ENCODE data around the gene PNMA6A. TPM values are rescaled to one million over a fixed set of nuclear protein-coding genes. Genes with fewer than 3 reads are reported as not detected.
"Not testable (repeated sequence)": the region's sequence is repeated elsewhere in the genome, so short reads cannot be mapped to it uniquely, and the experiment has no call there.

Gene PNMA6A
- total RNA-seq, 1 donor from 2014 or later = 3.7 TPM

GRCh38 chrX:153073331-153073730 is 1.1 kb downstream of the PNMA6A start:
- not testable (repeated sequence) for H3K4me1 ChIP-seq (ENCODE audit: control insufficient read depth in 3 of 3, insufficient read depth in 3 of 3, low read length in 3 of 3); H3K4me3 ChIP-seq (ENCODE audit: low read length in 3 of 3); H3K27me3 ChIP-seq (ENCODE audit: control insufficient read depth in 3 of 3, insufficient read depth in 3 of 3, low read length in 3 of 3); H3K9me3 ChIP-seq (ENCODE audit: control insufficient read depth in 3 of 3, low read length in 3 of 3); H3K9ac ChIP-seq (ENCODE audit: low read depth in 1 of 3, low read length in 3 of 3); H3K36me3 ChIP-seq (ENCODE audit: control insufficient read depth in 3 of 3, insufficient read depth in 3 of 3, low read length in 3 of 3); H3K27ac ChIP-seq (ENCODE audit: low read depth, low read length)

- Histone ChIP-seq H3K27me3 (ENCODE audit: control insufficient read depth in 3 of 3, insufficient read depth in 3 of 3, low read length in 3 of 3) (no peaks in the 10 kb centered on the region), H3K27ac (ENCODE audit: low read depth, low read length) (no peak overlapping the region), H3K4me1 (ENCODE audit: control insufficient read depth in 3 of 3, insufficient read depth in 3 of 3, low read length in 3 of 3) (no peaks in the 10 kb centered on the region), H3K9me3 (ENCODE audit: control insufficient read depth in 3 of 3, low read length in 3 of 3) (no peaks in the 10 kb centered on the region), H3K36me3 (ENCODE audit: control insufficient read depth in 3 of 3, insufficient read depth in 3 of 3, low read length in 3 of 3) (no peaks in the 10 kb centered on the region), H3K9ac (ENCODE audit: low read depth in 1 of 3, low read length in 3 of 3) (no peak overlapping the region), H3K4me3 (ENCODE audit: low read length in 3 of 3) (no peak overlapping the region)
Measured at GRCh38 chrX:153074262-153074899, 2.1 kb downstream of the PNMA6A start.

GRCh38 chrX:153074935-153075334 is 2.7 kb downstream of the PNMA6A start:
- H3K9me3 ChIP-seq (ENCODE audit: control insufficient read depth in 3 of 3, low read length in 3 of 3) = no peaks in the 10 kb centered on the region
- no peak overlapping the region for H3K27ac ChIP-seq (ENCODE audit: low read depth, low read length)
- no peak overlapping the region for H3K9ac ChIP-seq (ENCODE audit: low read depth in 1 of 3, low read length in 3 of 3)
- H3K4me1 ChIP-seq (ENCODE audit: control insufficient read depth in 3 of 3, insufficient read depth in 3 of 3, low read length in 3 of 3) = no peaks in the 10 kb centered on the region
- H3K27me3 ChIP-seq (ENCODE audit: control insufficient read depth in 3 of 3, insufficient read depth in 3 of 3, low read length in 3 of 3) = no peaks in the 10 kb centered on the region
- H3K36me3 ChIP-seq (ENCODE audit: control insufficient read depth in 3 of 3, insufficient read depth in 3 of 3, low read length in 3 of 3) = no peaks in the 10 kb centered on the region
- no peak overlapping the region for H3K4me3 ChIP-seq (ENCODE audit: low read length in 3 of 3)

- no peaks in the 10 kb centered on the region for H3K4me1 ChIP-seq (ENCODE audit: control insufficient read depth in 3 of 3, insufficient read depth in 3 of 3, low read length in 3 of 3)
- H3K9me3 ChIP-seq (ENCODE audit: control insufficient read depth in 3 of 3, low read length in 3 of 3) = no peaks in the 10 kb centered on the region
- H3K27me3 ChIP-seq (ENCODE audit: control insufficient read depth in 3 of 3, insufficient read depth in 3 of 3, low read length in 3 of 3) = no peaks in the 10 kb centered on the region
Measured at GRCh38 chrX:153075366-153075765, 3.1 kb downstream of the PNMA6A start.

GRCh38 chrX:153077437-153078135 is 5.3 kb downstream of the PNMA6A start:
- not testable (repeated sequence) for H3K9me3 ChIP-seq (ENCODE audit: control insufficient read depth in 3 of 3, low read length in 3 of 3); H3K4me3 ChIP-seq (ENCODE audit: low read length in 3 of 3); H3K27me3 ChIP-seq (ENCODE audit: control insufficient read depth in 3 of 3, insufficient read depth in 3 of 3, low read length in 3 of 3); H3K9ac ChIP-seq (ENCODE audit: low read depth in 1 of 3, low read length in 3 of 3); H3K4me1 ChIP-seq (ENCODE audit: control insufficient read depth in 3 of 3, insufficient read depth in 3 of 3, low read length in 3 of 3); H3K27ac ChIP-seq (ENCODE audit: low read depth, low read length); H3K36me3 ChIP-seq (ENCODE audit: control insufficient read depth in 3 of 3, insufficient read depth in 3 of 3, low read length in 3 of 3)

More at GRCh38 chrX:153075366-153075765, 3.1 kb downstream of the PNMA6A start:
- Histone ChIP-seq H3K4me3 (ENCODE audit: low read length in 3 of 3) (no peak overlapping the region), H3K36me3 (ENCODE audit: control insufficient read depth in 3 of 3, insufficient read depth in 3 of 3, low read length in 3 of 3) (no peaks in the 10 kb centered on the region), H3K9ac (ENCODE audit: low read depth in 1 of 3, low read length in 3 of 3) (no peak overlapping the region), H3K27ac (ENCODE audit: low read depth, low read length) (no peak overlapping the region)

- not testable (repeated sequence) for H3K27ac ChIP-seq (ENCODE audit: low read depth, low read length); H3K9me3 ChIP-seq (ENCODE audit: control insufficient read depth in 3 of 3, low read length in 3 of 3); H3K4me1 ChIP-seq (ENCODE audit: control insufficient read depth in 3 of 3, insufficient read depth in 3 of 3, low read length in 3 of 3); H3K36me3 ChIP-seq (ENCODE audit: control insufficient read depth in 3 of 3, insufficient read depth in 3 of 3, low read length in 3 of 3); H3K4me3 ChIP-seq (ENCODE audit: low read length in 3 of 3); H3K27me3 ChIP-seq (ENCODE audit: control insufficient read depth in 3 of 3, insufficient read depth in 3 of 3, low read length in 3 of 3); H3K9ac ChIP-seq (ENCODE audit: low read depth in 1 of 3, low read length in 3 of 3)
Measured at GRCh38 chrX:153083238-153083923, 11.1 kb downstream of the PNMA6A start.

GRCh38 chrX:153102418-153102817 is 30.2 kb downstream of the PNMA6A start:
- Histone ChIP-seq H3K9ac (ENCODE audit: low read depth in 1 of 3, low read length in 3 of 3) (no peak overlapping the region), H3K36me3 (ENCODE audit: control insufficient read depth in 3 of 3, insufficient read depth in 3 of 3, low read length in 3 of 3) (no peaks in the 10 kb centered on the region), H3K4me3 (ENCODE audit: low read length in 3 of 3) (no peak overlapping the region), H3K27ac (ENCODE audit: low read depth, low read length) (no peak overlapping the region), H3K4me1 (ENCODE audit: control insufficient read depth in 3 of 3, insufficient read depth in 3 of 3, low read length in 3 of 3) (no peaks in the 10 kb centered on the region), H3K27me3 (ENCODE audit: control insufficient read depth in 3 of 3, insufficient read depth in 3 of 3, low read length in 3 of 3) (no peaks in the 10 kb centered on the region), H3K9me3 (ENCODE audit: control insufficient read depth in 3 of 3, low read length in 3 of 3) (no peaks in the 10 kb centered on the region)

- not testable (repeated sequence) for H3K36me3 ChIP-seq (ENCODE audit: control insufficient read depth in 3 of 3, insufficient read depth in 3 of 3, low read length in 3 of 3); H3K9ac ChIP-seq (ENCODE audit: low read depth in 1 of 3, low read length in 3 of 3); H3K4me3 ChIP-seq (ENCODE audit: low read length in 3 of 3); H3K9me3 ChIP-seq (ENCODE audit: control insufficient read depth in 3 of 3, low read length in 3 of 3); H3K27ac ChIP-seq (ENCODE audit: low read depth, low read length); H3K27me3 ChIP-seq (ENCODE audit: control insufficient read depth in 3 of 3, insufficient read depth in 3 of 3, low read length in 3 of 3); H3K4me1 ChIP-seq (ENCODE audit: control insufficient read depth in 3 of 3, insufficient read depth in 3 of 3, low read length in 3 of 3)
Measured at GRCh38 chrX:153104959-153105358, 32.7 kb downstream of the PNMA6A start.

GRCh38 chrX:153106092-153106801 is 34.0 kb downstream of the PNMA6A start:
- not testable (repeated sequence) for H3K4me3 ChIP-seq (ENCODE audit: low read length in 3 of 3); H3K4me1 ChIP-seq (ENCODE audit: control insufficient read depth in 3 of 3, insufficient read depth in 3 of 3, low read length in 3 of 3); H3K27ac ChIP-seq (ENCODE audit: low read depth, low read length); H3K27me3 ChIP-seq (ENCODE audit: control insufficient read depth in 3 of 3, insufficient read depth in 3 of 3, low read length in 3 of 3); H3K36me3 ChIP-seq (ENCODE audit: control insufficient read depth in 3 of 3, insufficient read depth in 3 of 3, low read length in 3 of 3); H3K9ac ChIP-seq (ENCODE audit: low read depth in 1 of 3, low read length in 3 of 3); H3K9me3 ChIP-seq (ENCODE audit: control insufficient read depth in 3 of 3, low read length in 3 of 3)

- not testable (repeated sequence) for H3K9ac ChIP-seq (ENCODE audit: low read depth in 1 of 3, low read length in 3 of 3); H3K9me3 ChIP-seq (ENCODE audit: control insufficient read depth in 3 of 3, low read length in 3 of 3); H3K4me1 ChIP-seq (ENCODE audit: control insufficient read depth in 3 of 3, insufficient read depth in 3 of 3, low read length in 3 of 3); H3K4me3 ChIP-seq (ENCODE audit: low read length in 3 of 3); H3K36me3 ChIP-seq (ENCODE audit: control insufficient read depth in 3 of 3, insufficient read depth in 3 of 3, low read length in 3 of 3); H3K27me3 ChIP-seq (ENCODE audit: control insufficient read depth in 3 of 3, insufficient read depth in 3 of 3, low read length in 3 of 3); H3K27ac ChIP-seq (ENCODE audit: low read depth, low read length)
Measured at GRCh38 chrX:153110735-153111134, 38.5 kb downstream of the PNMA6A start.
